Panc1 (cell line): ENCODE results near the gene PKLR. TPM values are rescaled to one million over a fixed set of nuclear protein-coding genes. Genes with fewer than 3 reads are reported as not detected.

Experiments
- ATAC-seq: fragments of 200-7000 bp; cut with Tn5 transposase; 2 replicates; pipeline ENCODE4 v1.9.1; 2020; ENCODE audit warnings: mild to moderate bottlenecking, moderate library complexity
- BruUV-seq: library from RNA; stranded (reverse); fragments of 400-500 nt; replicated peaks from 2 replicates; lab custom pipeline; 2021; lab: Mats Ljungman, UMichigan
- CTCF ChIA-PET: fragments of 300-600 bp; sonication (Branson Sonifier 250); formaldehyde crosslinking; loops from one replicate; lab custom pipeline; 2022; ENCODE audit warnings: antibody characterized with exemption; lab: Charles Lee
- POLR2A ChIA-PET: fragments of 300-600 bp; sonication (Branson Sonifier 250); formaldehyde crosslinking; loops from one replicate; lab custom pipeline; 2022; ENCODE audit warnings: antibody characterized with exemption; lab: Charles Lee
- DNase-seq: peaks from one replicate; pipeline ENCODE4 v3.0.0-alpha.2; 2010; ENCODE audit warnings: low read depth, low spot score
- H3K27ac ChIP-seq: 2 replicates; pipeline ENCODE4 v1.5.1; 2011; ENCODE audit warnings: mild to moderate bottlenecking, low read length, inconsistent platforms
- H3K27me3 ChIP-seq: fragments of 200-500 bp; sonication (Bioruptor generic); 2 replicates; pipeline ENCODE4 v1.6.0; 2014; ENCODE audit warnings: low read length, inconsistent platforms; ENCODE audit not compliant: control insufficient read depth, insufficient read depth
- H3K36me3 ChIP-seq: fragments of 200-500 bp; sonication (Bioruptor generic); 2 replicates; pipeline ENCODE4 v1.5.1; 2014; ENCODE audit warnings: inconsistent platforms, mild to moderate bottlenecking, low read length, moderate library complexity; ENCODE audit not compliant: control insufficient read depth, insufficient read depth
- H3K4me1 ChIP-seq: 2 replicates; pipeline ENCODE4 v1.5.1; 2011; ENCODE audit warnings: inconsistent platforms, mild to moderate bottlenecking, low read length, moderate library complexity; ENCODE audit not compliant: control insufficient read depth, insufficient read depth
- H3K4me3 ChIP-seq, 2 experiments: 2 replicates each; pipeline ENCODE4 v1.5.1; 2011 to 2012; ENCODE audit warnings: low read depth in 2 of 2, low read length in 2 of 2, mild to moderate bottlenecking in 2 of 2, inconsistent platforms in 1 of 2, moderate library complexity in 1 of 2
- H3K9me3 ChIP-seq: fragments of 200-500 bp; sonication (Bioruptor generic); 2 replicates; pipeline ENCODE4 v1.5.1; 2014; ENCODE audit warnings: low read depth, mild to moderate bottlenecking, inconsistent platforms, low read length, moderate library complexity; ENCODE audit not compliant: control insufficient read depth, insufficient read depth
- POLR2AphosphoS5 ChIP-seq: IDR thresholded peaks from 2 replicates; pipeline ENCODE4 v1.6.1; 2012; ENCODE audit warnings: mild to moderate bottlenecking, low read depth, low read length, moderate library complexity
- SIN3A ChIP-seq: IDR thresholded peaks from 2 replicates; pipeline ENCODE4 v1.6.1; 2012; ENCODE audit warnings: low read depth, mild to moderate bottlenecking, low read length, moderate library complexity, borderline replicate concordance; ENCODE audit not compliant: insufficient read depth
- TCF7L2 ChIP-seq: IDR thresholded peaks from 2 replicates; pipeline ENCODE4 v1.6.1; 2011; ENCODE audit warnings: mild to moderate bottlenecking, low read depth, low read length, inconsistent platforms
- in situ Hi-C: cut with HindIII; loops from 2 replicates; pipeline ENCODE4 v1.10.0; 2016; ENCODE audit warnings: low sequenced_read_pairs, low pct_unique_long_range_greater_than_20kb
- intact Hi-C: fragments of 100-400 bp; cut with micrococcal nuclease; formaldehyde crosslinking; loops from one replicate; pipeline ENCODE4 v1.10.0; 2022; ENCODE audit not compliant: unreplicated experiment
- total RNA-seq: library from RNA; stranded (reverse); gene quantifications from one replicate; pipeline ENCODE4 v1.2.1, GENCODE V29; 2021; ENCODE audit not compliant: unreplicated experiment
- TF ChIP-seq, protein P1 (sequence below), 2 experiments: IDR thresholded peaks; 2 replicates each; pipeline ENCODE4 v1.6.1; 2011 to 2012; ENCODE audit warnings: low read depth in 2 of 2, control low read depth in 1 of 2, low read length in 1 of 2, mild to moderate bottlenecking in 1 of 2, moderate library complexity in 1 of 2; ENCODE audit not compliant: insufficient read depth in 1 of 2
- TF ChIP-seq, protein P2 (sequence below): fragments of 450-650 bp; IDR thresholded peaks from 2 replicates; pipeline ENCODE4 v1.5.1; 2017; ENCODE audit warnings: mild to moderate bottlenecking

Gene PKLR
- total RNA-seq, 1 experiment from 2014 or later: 0.13 TPM

DNA sequence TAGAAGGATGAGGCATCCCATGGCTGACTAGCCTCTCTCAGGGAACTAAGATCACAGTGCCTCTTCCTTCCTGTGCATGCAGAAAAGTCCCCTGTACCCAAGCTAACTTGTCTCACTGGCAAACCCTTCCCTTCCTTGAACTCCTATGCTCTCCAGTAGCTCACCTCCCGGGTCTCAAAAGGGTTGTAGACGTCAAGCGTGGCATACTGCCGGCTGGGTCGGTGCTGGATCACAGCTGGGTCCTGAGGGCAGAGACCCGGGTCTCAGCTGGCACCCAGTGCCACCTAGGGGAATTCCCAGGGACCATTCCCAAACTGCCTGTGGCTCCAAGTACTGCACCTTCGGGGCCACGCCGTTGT lies 39.8 kb downstream of the PKLR start:
- H3K36me3 ChIP-seq: peaks cover 13% of the 10 kb centered on the region
- peaks cover 13% of the 10 kb centered on the region for H3K4me1 ChIP-seq
- ATAC-seq (no peak), DNase-seq (no peak)
- BruUV-seq: no TSS peak
- in situ Hi-C loops: no loop called here
- ChIA-PET POLR2A (no interaction called here), CTCF (interaction anchor here (1.1 kb wide), 1 partner anchor 11 kb away, joined by 4 read pairs; no protein-coding TSS in a partner anchor)
- peak overlapping the region; percentile 97 for H3K27ac ChIP-seq
- H3K4me3 ChIP-seq: peak overlapping the region; percentile 87 to 95
- no peaks in the 10 kb centered on the region for H3K27me3 ChIP-seq
- no peaks in the 10 kb centered on the region for H3K9me3 ChIP-seq
- intact Hi-C loops: no loop called here
- TF ChIP-seq, protein P1, sequence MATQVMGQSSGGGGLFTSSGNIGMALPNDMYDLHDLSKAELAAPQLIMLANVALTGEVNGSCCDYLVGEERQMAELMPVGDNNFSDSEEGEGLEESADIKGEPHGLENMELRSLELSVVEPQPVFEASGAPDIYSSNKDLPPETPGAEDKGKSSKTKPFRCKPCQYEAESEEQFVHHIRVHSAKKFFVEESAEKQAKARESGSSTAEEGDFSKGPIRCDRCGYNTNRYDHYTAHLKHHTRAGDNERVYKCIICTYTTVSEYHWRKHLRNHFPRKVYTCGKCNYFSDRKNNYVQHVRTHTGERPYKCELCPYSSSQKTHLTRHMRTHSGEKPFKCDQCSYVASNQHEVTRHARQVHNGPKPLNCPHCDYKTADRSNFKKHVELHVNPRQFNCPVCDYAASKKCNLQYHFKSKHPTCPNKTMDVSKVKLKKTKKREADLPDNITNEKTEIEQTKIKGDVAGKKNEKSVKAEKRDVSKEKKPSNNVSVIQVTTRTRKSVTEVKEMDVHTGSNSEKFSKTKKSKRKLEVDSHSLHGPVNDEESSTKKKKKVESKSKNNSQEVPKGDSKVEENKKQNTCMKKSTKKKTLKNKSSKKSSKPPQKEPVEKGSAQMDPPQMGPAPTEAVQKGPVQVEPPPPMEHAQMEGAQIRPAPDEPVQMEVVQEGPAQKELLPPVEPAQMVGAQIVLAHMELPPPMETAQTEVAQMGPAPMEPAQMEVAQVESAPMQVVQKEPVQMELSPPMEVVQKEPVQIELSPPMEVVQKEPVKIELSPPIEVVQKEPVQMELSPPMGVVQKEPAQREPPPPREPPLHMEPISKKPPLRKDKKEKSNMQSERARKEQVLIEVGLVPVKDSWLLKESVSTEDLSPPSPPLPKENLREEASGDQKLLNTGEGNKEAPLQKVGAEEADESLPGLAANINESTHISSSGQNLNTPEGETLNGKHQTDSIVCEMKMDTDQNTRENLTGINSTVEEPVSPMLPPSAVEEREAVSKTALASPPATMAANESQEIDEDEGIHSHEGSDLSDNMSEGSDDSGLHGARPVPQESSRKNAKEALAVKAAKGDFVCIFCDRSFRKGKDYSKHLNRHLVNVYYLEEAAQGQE (IDR thresholded peaks at IDR 0.05; ENCODE audit: insufficient read depth in 1 of 2, low read depth in 2 of 2, low read length in 1 of 2): no peak
- TF ChIP-seq SIN3A (no peak), POLR2AphosphoS5 (no peak), TCF7L2 (no peak)
- TF ChIP-seq, protein P2, sequence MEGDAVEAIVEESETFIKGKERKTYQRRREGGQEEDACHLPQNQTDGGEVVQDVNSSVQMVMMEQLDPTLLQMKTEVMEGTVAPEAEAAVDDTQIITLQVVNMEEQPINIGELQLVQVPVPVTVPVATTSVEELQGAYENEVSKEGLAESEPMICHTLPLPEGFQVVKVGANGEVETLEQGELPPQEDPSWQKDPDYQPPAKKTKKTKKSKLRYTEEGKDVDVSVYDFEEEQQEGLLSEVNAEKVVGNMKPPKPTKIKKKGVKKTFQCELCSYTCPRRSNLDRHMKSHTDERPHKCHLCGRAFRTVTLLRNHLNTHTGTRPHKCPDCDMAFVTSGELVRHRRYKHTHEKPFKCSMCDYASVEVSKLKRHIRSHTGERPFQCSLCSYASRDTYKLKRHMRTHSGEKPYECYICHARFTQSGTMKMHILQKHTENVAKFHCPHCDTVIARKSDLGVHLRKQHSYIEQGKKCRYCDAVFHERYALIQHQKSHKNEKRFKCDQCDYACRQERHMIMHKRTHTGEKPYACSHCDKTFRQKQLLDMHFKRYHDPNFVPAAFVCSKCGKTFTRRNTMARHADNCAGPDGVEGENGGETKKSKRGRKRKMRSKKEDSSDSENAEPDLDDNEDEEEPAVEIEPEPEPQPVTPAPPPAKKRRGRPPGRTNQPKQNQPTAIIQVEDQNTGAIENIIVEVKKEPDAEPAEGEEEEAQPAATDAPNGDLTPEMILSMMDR: no peak

DNA sequence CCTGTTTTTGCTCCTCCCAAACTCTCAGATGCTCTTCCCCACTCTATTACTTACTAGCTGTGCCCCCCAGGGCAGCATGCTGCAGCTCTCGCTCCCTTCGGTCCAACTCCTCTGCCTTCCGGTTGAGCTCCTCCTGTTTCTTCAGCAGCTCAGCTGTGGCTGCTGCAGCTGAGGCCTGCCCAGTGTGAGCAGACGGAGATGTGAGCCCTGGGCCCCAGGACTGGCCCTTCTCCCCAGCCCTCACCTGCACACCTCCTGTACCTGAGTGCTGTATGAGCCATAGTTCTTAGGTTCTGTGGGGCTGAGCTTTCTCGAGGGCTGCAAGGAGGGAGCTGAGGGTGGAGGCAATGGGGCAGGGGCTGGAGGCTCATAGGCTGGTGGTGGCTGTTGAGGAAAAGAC lies 41.0 kb downstream of the PKLR start:
- intact Hi-C loops (no loop called here), in situ Hi-C loops (no loop called here)
- H3K27me3 ChIP-seq: no peaks in the 10 kb centered on the region
- H3K27ac ChIP-seq: no peak overlapping the region
- no peak overlapping the region; a peak in 1 of 4 replicates for H3K4me3 ChIP-seq
- BruUV-seq: no TSS peak
- no peaks in the 10 kb centered on the region for H3K9me3 ChIP-seq
- peaks cover 13% of the 10 kb centered on the region for H3K36me3 ChIP-seq
- DNase-seq (no peak), ATAC-seq (no peak)
- TF ChIP-seq, protein P2: no peak
- TF ChIP-seq POLR2AphosphoS5 (no peak), SIN3A (no peak), TCF7L2 (no peak)
- TF ChIP-seq, protein P1 (IDR thresholded peaks at IDR 0.05; ENCODE audit: insufficient read depth in 1 of 2, low read depth in 2 of 2, low read length in 1 of 2): no peak
- H3K4me1 ChIP-seq: peaks cover 16% of the 10 kb centered on the region
- CTCF ChIA-PET: no interaction called here
- POLR2A ChIA-PET: no interaction called here
